GM23248 (cell line): ENCODE data around the gene SYNDIG1. TPM values are rescaled to one million over a fixed set of nuclear protein-coding genes. Genes with fewer than 3 reads are reported as not detected.

Experiments used
- DNase-seq: peaks from one replicate; pipeline ENCODE4 v3.0.0-alpha.2; 2015
- H2AFZ ChIP-seq: fragments of 200-600 bp; sonication (generic); 2 replicates; pipeline ENCODE4 v1.6.1; 2016; ENCODE audit warnings: antibody characterized with exemption
- H3F3A ChIP-seq: fragments of 200-600 bp; sonication (generic); 2 replicates; pipeline ENCODE4 v1.6.1; 2016; ENCODE audit warnings: mild to moderate bottlenecking, antibody characterized with exemption, mixed run types; ENCODE audit not compliant: insufficient read depth
- H3K27ac ChIP-seq: fragments of 200-600 bp; sonication (generic); 2 replicates; pipeline ENCODE4 v1.5.1; 2016; ENCODE audit warnings: mild to moderate bottlenecking
- H3K27me3 ChIP-seq: fragments of 200-600 bp; sonication (generic); replicated peaks from 2 replicates; pipeline ENCODE4 v1.6.1; 2016; ENCODE audit warnings: mild to moderate bottlenecking; ENCODE audit not compliant: insufficient read depth
- H3K36me3 ChIP-seq: fragments of 200-600 bp; sonication (generic); 2 replicates; pipeline ENCODE4 v1.6.1; 2016; ENCODE audit warnings: low read depth, mild to moderate bottlenecking
- H3K4me1 ChIP-seq: fragments of 200-600 bp; sonication (generic); 2 replicates; pipeline ENCODE4 v1.6.1; 2016; ENCODE audit warnings: mild to moderate bottlenecking; ENCODE audit not compliant: insufficient read depth
- H3K4me2 ChIP-seq: fragments of 200-600 bp; sonication (generic); one replicate; pipeline ENCODE4 v1.6.1; 2016; ENCODE audit warnings: mild to moderate bottlenecking; ENCODE audit not compliant: unreplicated experiment
- H3K4me3 ChIP-seq: fragments of 200-600 bp; sonication (generic); 2 replicates; pipeline ENCODE4 v1.5.1; 2016; ENCODE audit warnings: mild to moderate bottlenecking
- H3K79me2 ChIP-seq: fragments of 200-600 bp; sonication (generic); 2 replicates; pipeline ENCODE4 v1.6.1; 2016; ENCODE audit warnings: mild to moderate bottlenecking; ENCODE audit not compliant: insufficient read depth
- H3K9ac ChIP-seq: fragments of 200-600 bp; sonication (generic); 2 replicates; pipeline ENCODE4 v1.6.1; 2016; ENCODE audit warnings: mild to moderate bottlenecking
- H3K9me2 ChIP-seq: fragments of 200-600 bp; sonication (generic); 2 replicates; pipeline ENCODE4 v1.6.1; 2016; ENCODE audit warnings: mixed run types, mild to moderate bottlenecking, moderate library complexity; ENCODE audit not compliant: insufficient read depth
- H3K9me3 ChIP-seq: fragments of 200-600 bp; sonication (generic); one replicate; pipeline ENCODE4 v1.6.1; 2017; ENCODE audit warnings: low read depth
- H4K20me1 ChIP-seq: fragments of 200-600 bp; sonication (generic); 2 replicates; pipeline ENCODE4 v1.6.0; 2016; ENCODE audit not compliant: insufficient read depth
- EZH2 ChIP-seq: fragments of 200-600 bp; sonication (generic); IDR thresholded peaks from 2 replicates; pipeline ENCODE4 v1.6.1; 2018; ENCODE audit warnings: antibody characterized with exemption, mild to moderate bottlenecking; ENCODE audit not compliant: insufficient read depth, poor library complexity, severe bottlenecking
- EZH2phosphoT487 ChIP-seq: fragments of 200-600 bp; sonication (generic); IDR thresholded peaks from 2 replicates; pipeline ENCODE4 v1.6.1; 2018; ENCODE audit warnings: antibody characterized with exemption, moderate library complexity, mild to moderate bottlenecking, low read depth; ENCODE audit not compliant: insufficient read depth
- WGBS, 2 experiments: methylation state at CpG; one replicate each; pipeline ENCODE4 v1.1.6; 2015 to 2017; ENCODE audit warnings: low lambda C conversion rate in 2 of 2, low coverage in 1 of 2; ENCODE audit errors: missing lambda C conversion rate in 2 of 2; 5-methylcytosine and 5-hydroxymethylcytosine counted together
- in situ Hi-C: fragments of 300-500 bp; cut with MboI; formaldehyde crosslinking; loops from 2 replicates; pipeline ENCODE4 v1.15.0; 2020
- polyA plus RNA-seq: library from polyadenylated mRNA; unstranded; fragments of >200 nt; fragmentation: Nextera tagmentation; extraction: Ambion mirVana; gene quantifications from 2 replicates; pipeline ENCODE4 v1.2.1, GENCODE V29; 2016
- total RNA-seq: library from RNA; depleted of rRNA; stranded (reverse); fragments of >200 nt; shearing (Covaris generic); gene quantifications from 2 replicates; pipeline ENCODE4 v1.2.3, GENCODE V29; 2014

SYNDIG1 gene
- total and polyA plus RNA-seq, 2 experiments from 2014 or later: 1.6 to 2.6 TPM

DNA sequence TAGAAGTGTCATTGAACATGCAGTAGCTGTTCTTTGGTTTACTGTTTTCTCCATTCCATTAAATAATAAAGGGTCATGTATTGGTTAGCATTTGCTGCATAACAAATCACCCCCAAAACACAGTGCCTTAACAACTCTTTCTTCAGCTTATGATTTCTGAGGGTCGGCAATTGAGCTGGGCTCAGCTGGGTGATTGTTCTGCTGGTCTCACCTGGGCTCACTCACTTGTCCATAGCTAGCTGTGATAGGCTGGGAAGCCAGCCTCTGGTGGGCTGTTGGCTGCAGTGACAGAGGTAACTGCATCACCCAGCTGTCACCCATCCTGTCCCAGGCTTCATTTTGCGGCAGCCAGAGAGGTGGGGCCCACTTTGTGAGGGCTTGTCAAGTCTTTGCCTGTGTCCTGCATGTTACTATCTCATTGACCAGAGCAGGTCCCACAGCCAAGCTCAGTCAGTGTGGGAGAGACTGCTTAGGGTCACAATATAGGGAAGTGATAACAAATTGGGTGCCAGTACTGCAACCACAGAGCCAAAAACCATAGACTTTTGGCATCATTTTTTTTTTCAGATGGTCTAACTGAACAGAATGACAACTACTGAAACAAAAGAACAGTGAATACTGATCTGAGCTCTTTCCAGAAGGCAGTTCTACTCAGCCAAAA is 76.9 kb downstream of the SYNDIG1 start:
- no peak overlapping the region for H3K9ac ChIP-seq
- H3K27me3 ChIP-seq: no peaks in the 10 kb centered on the region
- no peak overlapping the region for H3K4me3 ChIP-seq
- no peaks in the 10 kb centered on the region for H3K79me2 ChIP-seq
- no peak for DNase-seq
- H2AFZ ChIP-seq: no peak overlapping the region
- no peaks in the 10 kb centered on the region for H3K9me3 ChIP-seq
- H3F3A ChIP-seq: no peaks in the 10 kb centered on the region
- TF ChIP-seq EZH2phosphoT487 (no peak), EZH2 (no peak)
- H3K36me3 ChIP-seq: no peaks in the 10 kb centered on the region
- H3K9me2 ChIP-seq: no peaks in the 10 kb centered on the region
- no peak overlapping the region for H3K27ac ChIP-seq
- 69 to 90% methylated on average over 2 of the region's 2 CpGs for WGBS, 2 experiments
- H3K4me1 ChIP-seq: no peaks in the 10 kb centered on the region
- in situ Hi-C loops: no loop called here
- H3K4me2 ChIP-seq: no peak overlapping the region
- H4K20me1 ChIP-seq: no peaks in the 10 kb centered on the region

DNA sequence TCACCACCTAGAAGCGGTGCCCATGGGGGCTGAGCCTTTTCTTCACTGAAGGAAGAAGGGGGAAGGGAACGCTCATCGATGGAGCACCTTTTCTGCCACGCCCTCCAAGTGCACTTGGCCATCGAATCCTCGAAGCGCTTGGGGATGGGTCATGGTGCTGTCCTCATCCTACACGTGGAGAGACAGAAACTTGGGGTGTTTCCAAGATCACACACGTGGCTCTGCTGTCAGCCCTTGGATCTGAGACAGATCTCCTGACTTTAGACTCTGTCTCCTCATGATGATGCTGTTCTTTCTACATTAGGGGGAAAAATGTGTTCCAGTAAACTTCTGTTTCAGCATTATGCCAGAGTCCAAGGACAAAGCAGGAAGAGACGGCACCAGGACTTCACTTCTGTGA is 78.5 kb downstream of the SYNDIG1 start:
- Histone ChIP-seq H3K36me3 (no peaks in the 10 kb centered on the region), H3K27ac (no peak overlapping the region)
- in situ Hi-C loops: no loop called here

GRCh38 chr20:24559114-24559732 is 89.8 kb downstream of the SYNDIG1 start:
- 0 out of 2 replicates have a peak, but pooled peaks cover 8% of the 10 kb centered on the region for H3K27me3 ChIP-seq
- no peaks in the 10 kb centered on the region for H3K9me2 ChIP-seq
- no peaks in the 10 kb centered on the region for H4K20me1 ChIP-seq
- no peak overlapping the region for H3K27ac ChIP-seq
- no peaks in the 10 kb centered on the region for H3K9me3 ChIP-seq
- 34 to 42% methylated on average over 2 of the region's 2 CpGs for WGBS, 2 experiments
- no peak overlapping the region for H3K4me2 ChIP-seq
- no peaks in the 10 kb centered on the region for H3K4me1 ChIP-seq
- H3F3A ChIP-seq: no peaks in the 10 kb centered on the region
- H3K9ac ChIP-seq: no peak overlapping the region
- H3K4me3 ChIP-seq: no peak overlapping the region
- no peak for TF ChIP-seq EZH2phosphoT487
- TF ChIP-seq EZH2: no peak
- no peaks in the 10 kb centered on the region for H3K79me2 ChIP-seq
- H3K36me3 ChIP-seq: no peaks in the 10 kb centered on the region
- no peak for DNase-seq
- no peak overlapping the region for H2AFZ ChIP-seq
- in situ Hi-C loops: no loop called here

More for the DNA sequence above, 78.5 kb downstream of the SYNDIG1 start:
- Histone ChIP-seq H3K9me3 (no peaks in the 10 kb centered on the region), H3K4me1 (no peaks in the 10 kb centered on the region), H3K27me3 (no peaks in the 10 kb centered on the region), H3K9me2 (no peaks in the 10 kb centered on the region), H3K4me3 (no peak overlapping the region), H4K20me1 (no peaks in the 10 kb centered on the region), H3K4me2 (no peak overlapping the region), H2AFZ (no peak overlapping the region), H3K9ac (no peak overlapping the region), H3K79me2 (no peaks in the 10 kb centered on the region), H3F3A (no peaks in the 10 kb centered on the region)
- TF ChIP-seq EZH2 (no peak), EZH2phosphoT487 (no peak)
- no peak for DNase-seq
- 64 to 65% methylated on average over 10 of the region's 10 CpGs for WGBS, 2 experiments

GRCh38 chr20:24560571-24561491 is 91.4 kb downstream of the SYNDIG1 start:
- in situ Hi-C loops: no loop called here
- H3K36me3 ChIP-seq: no peaks in the 10 kb centered on the region
- H3K4me3 ChIP-seq: no peak overlapping the region
- 0 out of 2 replicates have a peak, but pooled peaks cover 8% of the 10 kb centered on the region for H3K27me3 ChIP-seq
- no peak for DNase-seq
- H4K20me1 ChIP-seq: no peaks in the 10 kb centered on the region
- H3K4me1 ChIP-seq: no peaks in the 10 kb centered on the region
- no peak overlapping the region for H3K9ac ChIP-seq
- no peak overlapping the region for H3K4me2 ChIP-seq
- no peaks in the 10 kb centered on the region for H3K9me3 ChIP-seq
- 44 to 53% methylated on average over 5 of the region's 5 CpGs for WGBS, 2 experiments
- no peak overlapping the region for H3K27ac ChIP-seq
- TF ChIP-seq EZH2 (no peak), EZH2phosphoT487 (no peak)
- H3K79me2 ChIP-seq: no peaks in the 10 kb centered on the region
- no peaks in the 10 kb centered on the region for H3K9me2 ChIP-seq
- no peak overlapping the region for H2AFZ ChIP-seq
- H3F3A ChIP-seq: no peaks in the 10 kb centered on the region
